Esophagus mucosa (tissue), 1 donor: ENCODE results near the gene ZNF165. TPM values are rescaled to one million over a fixed set of nuclear protein-coding genes. Genes with fewer than 3 reads are reported as not detected.
A peak's percentile ranks its signal among the peaks of the same experiment; 100 is the strongest.
"Not testable (repeated sequence)": the region's sequence is repeated elsewhere in the genome, so short reads cannot be mapped to it uniquely, and the experiment has no call there.

Source experiments
- ATAC-seq: fragments of 200-7000 bp; cut with Tn5 transposase; one replicate; pipeline ENCODE4 v1.9.1; 2020
- total RNA-seq: library from RNA; stranded (reverse); gene quantifications from one replicate; pipeline ENCODE4 v1.2.4, GENCODE V29; 2023
- donor health status: DM: yes; HTN: yes; CAD: no.

Gene ZNF165
- total RNA-seq, 1 donor from 2014 or later = 3.0 TPM

- not testable (repeated sequence) for ATAC-seq
Measured at GRCh38 chr6:28122283-28122682, 41.9 kb downstream of the ZNF165 start.

- peak; percentile 98 for ATAC-seq
Measured at GRCh38 chr6:28124350-28124970, 44.1 kb downstream of the ZNF165 start, which contains the start of gene ZSCAN16. ZSCAN16 (plus strand) TSS chr6:28124609; CDS start chr6:28125444, 835 bp downstream.

- peak; percentile 17 for ATAC-seq
Measured at GRCh38 chr6:28124971-28125353, 44.6 kb downstream of the ZNF165 start.

GRCh38 chr6:28125401-28125800 lies 45.0 kb downstream of the ZNF165 start:
- ATAC-seq = no peak

GRCh38 chr6:28134015-28134414 lies 53.6 kb downstream of the ZNF165 start:
- no peak for ATAC-seq

- ATAC-seq = no peak
Measured at GRCh38 chr6:28134716-28135115, 54.3 kb downstream of the ZNF165 start.

GRCh38 chr6:28135393-28135792 lies 55.0 kb downstream of the ZNF165 start:
- ATAC-seq = no peak

GRCh38 chr6:28136585-28137504 lies 56.5 kb downstream of the ZNF165 start:
- peak; percentile 86 for ATAC-seq

GRCh38 chr6:28137505-28137981 lies 57.2 kb downstream of the ZNF165 start:
- ATAC-seq = peak; percentile 47

Other genes starting within 250 kb of the ZNF165 start
- not detected for gene OR2B2, start 168.2 kb upstream of the ZNF165 start, total RNA-seq
- gene OR2B6, start 123.3 kb upstream of the ZNF165 start, total RNA-seq = not detected
- 2.9 TPM for gene ZSCAN16, start 44.0 kb downstream of the ZNF165 start, total RNA-seq
- gene ZKSCAN8, start 61.3 kb downstream of the ZNF165 start, total RNA-seq = 6.6 TPM
- 6.4 TPM for gene ZSCAN9, start 144.7 kb downstream of the ZNF165 start, total RNA-seq
- gene ZKSCAN4, start 171.7 kb downstream of the ZNF165 start, total RNA-seq = 2.6 TPM
- gene NKAPL, start 178.7 kb downstream of the ZNF165 start, total RNA-seq = 0.12 TPM
- gene ZSCAN26, start 186.6 kb downstream of the ZNF165 start, total RNA-seq = 3.5 TPM
- gene PGBD1, start 201.0 kb downstream of the ZNF165 start, total RNA-seq = 0.76 TPM